ENCODE results near the gene ZSCAN32. TPM values are rescaled to one million over a fixed set of nuclear protein-coding genes. Genes with fewer than 3 reads are reported as not detected.

The ZSCAN32 gene
- total RNA-seq, 4 donors from 2014 or later = 1.00 to 12.7 (median 11.6) TPM

- no peak within 1 kb of the TSS for H3K27ac ChIP-seq
- H3K4me1 ChIP-seq = no peaks in the 10 kb centered on the region
- 70 to 78% methylated on average over 3 of the region's 3 CpGs for WGBS, 2 donors (ENCODE audit: low coverage in 1 of 2)
- TF ChIP-seq POLR2A (IDR thresholded peaks at IDR 0.05) = no peak
- TF ChIP-seq POLR2AphosphoS5 (IDR thresholded peaks at IDR 0.05) = no peak
- no peak for TF ChIP-seq EP300 (IDR thresholded peaks at IDR 0.05; ENCODE audit: low read depth)
- TF ChIP-seq CTCF (IDR thresholded peaks at IDR 0.05) = no peak
- in situ Hi-C loops (cut with MboI; ENCODE audit: low pct_ligation_motif_present in 1 of 4, low pct_unique_long_range_greater_than_20kb in 1 of 4, low sequenced_read_pairs in 3 of 4) = no loop called here
- peaks cover under 1% of the 10 kb centered on the region for H3K27me3 ChIP-seq
- no peak within 1 kb of the TSS for H3K4me3 ChIP-seq
- intact Hi-C loops (cut with DNase I; ENCODE audit: low total_unique reads) = no loop called here
- no peak for DNase-seq
- no peaks in the 10 kb centered on the region for H3K36me3 ChIP-seq
- no peaks in the 10 kb centered on the region for H3K9me3 ChIP-seq
These were observed 45.2 kb downstream of the ZSCAN32 start, which contains the start of gene OR2C1 for GRCh38 chr16:3355589-3355988. OR2C1 (plus strand) TSS chr16:3355889; CDS start chr16:3355941, 52 bp downstream.

- H3K4me3 ChIP-seq = no peak overlapping the region
- no peaks in the 10 kb centered on the region for H3K4me1 ChIP-seq
- H3K27me3 ChIP-seq = no peaks in the 10 kb centered on the region
- 0 to 73% methylated on average over 1 to 13 of the region's 13 CpGs for WGBS, 2 donors (ENCODE audit: low coverage in 1 of 2)
- H3K27ac ChIP-seq = no peak overlapping the region
- intact Hi-C loops (cut with DNase I; ENCODE audit: low total_unique reads) = no loop called here
- no peaks in the 10 kb centered on the region for H3K36me3 ChIP-seq
- in situ Hi-C loops (cut with MboI; ENCODE audit: low pct_ligation_motif_present in 1 of 4, low pct_unique_long_range_greater_than_20kb in 1 of 4, low sequenced_read_pairs in 3 of 4) = no loop called here
- H3K9me3 ChIP-seq = no peaks in the 10 kb centered on the region
- DNase-seq = no peak
- no peak for TF ChIP-seq EP300 (IDR thresholded peaks at IDR 0.05; ENCODE audit: low read depth)
- TF ChIP-seq POLR2AphosphoS5 (IDR thresholded peaks at IDR 0.05) = no peak
- TF ChIP-seq CTCF (IDR thresholded peaks at IDR 0.05) = no peak
- TF ChIP-seq POLR2A (IDR thresholded peaks at IDR 0.05) = no peak
These were observed 51.6 kb downstream of the ZSCAN32 start for GRCh38 chr16:3349175-3349574.

- in situ Hi-C loops (cut with MboI; ENCODE audit: low pct_ligation_motif_present in 1 of 4, low pct_unique_long_range_greater_than_20kb in 1 of 4, low sequenced_read_pairs in 3 of 4) = no loop called here
- Histone ChIP-seq H3K4me1 (no peaks in the 10 kb centered on the region), H3K4me3 (no peak overlapping the region), H3K9me3 (no peaks in the 10 kb centered on the region), H3K27me3 (no peaks in the 10 kb centered on the region), H3K27ac (no peak overlapping the region), H3K36me3 (no peaks in the 10 kb centered on the region)
- TF ChIP-seq EP300 (IDR thresholded peaks at IDR 0.05; ENCODE audit: low read depth) = no peak
- TF ChIP-seq CTCF (IDR thresholded peaks at IDR 0.05) = no peak
- no peak for TF ChIP-seq POLR2AphosphoS5 (IDR thresholded peaks at IDR 0.05)
- no peak for DNase-seq
- 46 to 53% methylated on average over 2 to 4 of the region's 4 CpGs for WGBS, 2 donors (ENCODE audit: low coverage in 1 of 2)
- intact Hi-C loops (cut with DNase I; ENCODE audit: low total_unique reads) = no loop called here
These were observed 52.1 kb downstream of the ZSCAN32 start for GRCh38 chr16:3348547-3349167.

- H3K27me3 ChIP-seq = no peaks in the 10 kb centered on the region
- H3K9me3 ChIP-seq = no peaks in the 10 kb centered on the region
- H3K4me3 ChIP-seq = no peak overlapping the region
- no peak overlapping the region for H3K27ac ChIP-seq
- H3K36me3 ChIP-seq = no peaks in the 10 kb centered on the region
- intact Hi-C loops (cut with DNase I; ENCODE audit: low total_unique reads) (no loop called here), in situ Hi-C loops (cut with MboI; ENCODE audit: low pct_ligation_motif_present in 1 of 4, low pct_unique_long_range_greater_than_20kb in 1 of 4, low sequenced_read_pairs in 3 of 4) (no loop called here)
- DNase-seq = no peak
- 64 to 88% methylated on average over 2 to 10 of the region's 10 CpGs for WGBS, 2 donors (ENCODE audit: low coverage in 1 of 2)
- no peaks in the 10 kb centered on the region for H3K4me1 ChIP-seq
- no peak for TF ChIP-seq CTCF (IDR thresholded peaks at IDR 0.05)
- no peak for TF ChIP-seq POLR2A (IDR thresholded peaks at IDR 0.05)
- TF ChIP-seq EP300 (IDR thresholded peaks at IDR 0.05; ENCODE audit: low read depth) = no peak
- no peak for TF ChIP-seq POLR2AphosphoS5 (IDR thresholded peaks at IDR 0.05)
These were observed 53.2 kb downstream of the ZSCAN32 start for GRCh38 chr16:3347586-3347985.
